Memory B cell (primary cell): ENCODE measurements around the gene LIPM.
A peak's percentile ranks its signal among the peaks of the same experiment; 100 is the strongest.

Source experiments
- ATAC-seq: fragments of 150-1000 bp; cut with Tn5 transposase; 2 replicates; pipeline ENCODE4 v1.10.0; 2021; ENCODE audit warnings: low read depth, mild to moderate bottlenecking, moderate library complexity
- DNase-seq, 2 donors: peaks; one replicate each; pipeline ENCODE4 v3.0.0; 2022; ENCODE audit warnings: low spot score in 2 of 2
- H3K27ac Mint-ChIP-seq: one replicate; pipeline ENCODE4 v1.8.0; 2022; ENCODE audit warnings: mild to moderate bottlenecking, moderate library complexity, mixed read lengths
- H3K27me3 Mint-ChIP-seq: one replicate; pipeline ENCODE4 v1.8.0; 2022; ENCODE audit warnings: mixed read lengths
- H3K36me3 Mint-ChIP-seq: one replicate; pipeline ENCODE4 v1.8.0; 2022; ENCODE audit warnings: mild to moderate bottlenecking, mixed read lengths
- H3K4me1 Mint-ChIP-seq: one replicate; pipeline ENCODE4 v1.8.0; 2022; ENCODE audit warnings: mixed read lengths
- H3K4me3 Mint-ChIP-seq: one replicate; pipeline ENCODE4 v1.8.0; 2022; ENCODE audit warnings: mild to moderate bottlenecking, moderate library complexity, mixed read lengths
- H3K9me3 Mint-ChIP-seq: one replicate; pipeline ENCODE4 v1.8.0; 2022; ENCODE audit warnings: mixed read lengths

LIPM gene

GRCh38 chr10:88786032-88786770 is 16.3 kb upstream of the LIPM start:
- ATAC-seq (no peak), DNase-seq (no peak)
- H3K9me3 Mint-ChIP-seq, result no peaks in the 10 kb centered on the region
- H3K27ac Mint-ChIP-seq, result no peak overlapping the region
- no peaks in the 10 kb centered on the region for H3K27me3 Mint-ChIP-seq
- H3K36me3 Mint-ChIP-seq, result no peaks in the 10 kb centered on the region
- no peaks in the 10 kb centered on the region for H3K4me1 Mint-ChIP-seq
- no peak overlapping the region for H3K4me3 Mint-ChIP-seq

- H3K27ac Mint-ChIP-seq, result no peak overlapping the region
- no peaks in the 10 kb centered on the region for H3K36me3 Mint-ChIP-seq
- no peak overlapping the region for H3K4me3 Mint-ChIP-seq
- H3K4me1 Mint-ChIP-seq, result no peaks in the 10 kb centered on the region
- no peaks in the 10 kb centered on the region for H3K27me3 Mint-ChIP-seq
- DNase-seq, result no peak
- no peaks in the 10 kb centered on the region for H3K9me3 Mint-ChIP-seq
- ATAC-seq, result no peak
Observed at GRCh38 chr10:88787463-88787862, 15.1 kb upstream of the LIPM start.

DNA sequence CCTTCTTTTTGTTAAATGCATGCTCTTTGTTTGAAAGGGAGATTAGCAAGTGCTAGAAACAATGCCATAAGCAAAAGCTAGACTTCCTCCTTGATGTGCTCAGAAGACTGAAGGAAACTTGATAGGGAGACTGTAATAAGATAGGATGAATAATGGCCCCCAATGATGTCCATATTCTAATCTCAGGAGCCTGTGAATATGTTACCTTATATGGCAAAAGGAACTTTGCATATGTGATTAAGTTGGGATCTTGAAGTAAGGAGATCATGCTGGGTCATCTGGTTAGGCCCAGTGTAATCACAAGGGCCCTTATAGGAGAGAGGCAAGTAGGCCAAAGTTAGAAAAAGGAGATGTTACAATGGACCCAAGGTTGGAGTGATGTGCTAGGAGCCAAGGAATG is 13.6 kb upstream of the LIPM start:
- no peaks in the 10 kb centered on the region for H3K9me3 Mint-ChIP-seq
- H3K27ac Mint-ChIP-seq, result no peak overlapping the region
- no peaks in the 10 kb centered on the region for H3K36me3 Mint-ChIP-seq

GRCh38 chr10:88791924-88792323 is 10.6 kb upstream of the LIPM start:
- Mint-ChIP-seq H3K4me3 (no peak overlapping the region), H3K4me1 (no peaks in the 10 kb centered on the region), H3K27ac (no peak overlapping the region), H3K9me3 (no peaks in the 10 kb centered on the region), H3K27me3 (peaks cover 1% of the 10 kb centered on the region), H3K36me3 (no peaks in the 10 kb centered on the region)
- DNase-seq (peak in 1 of 2 donors; percentile 5), ATAC-seq (peak; percentile 42)

More for the DNA sequence above, 13.6 kb upstream of the LIPM start:
- ATAC-seq (no peak), DNase-seq (no peak)
- no peak overlapping the region for H3K4me3 Mint-ChIP-seq
- H3K4me1 Mint-ChIP-seq, result no peaks in the 10 kb centered on the region
- no peaks in the 10 kb centered on the region for H3K27me3 Mint-ChIP-seq

DNA sequence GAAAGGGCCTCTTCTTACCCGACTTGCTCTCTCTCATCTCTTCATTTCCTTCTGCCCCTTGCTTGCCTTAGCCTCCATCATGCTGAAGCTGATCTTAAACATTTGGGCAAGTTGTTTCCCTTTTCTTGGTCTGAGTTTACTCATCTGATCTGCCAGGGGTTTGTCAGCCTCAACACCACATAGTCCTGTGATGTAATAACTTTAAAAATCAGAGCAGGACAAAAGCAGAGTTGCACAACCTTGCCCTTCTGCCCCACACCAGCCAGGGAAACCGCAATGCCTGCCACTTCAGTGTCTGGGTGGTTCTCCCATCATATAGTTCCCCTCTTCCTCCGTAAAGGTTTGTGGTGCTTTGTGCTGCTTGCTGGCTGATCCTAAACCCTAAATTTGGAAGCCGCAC is 9.9 kb upstream of the LIPM start:
- no peaks in the 10 kb centered on the region for H3K9me3 Mint-ChIP-seq
- H3K27me3 Mint-ChIP-seq, result peaks cover 1% of the 10 kb centered on the region
- no peak overlapping the region for H3K4me3 Mint-ChIP-seq
- DNase-seq (no peak), ATAC-seq (no peak)
- H3K4me1 Mint-ChIP-seq, result no peaks in the 10 kb centered on the region
- no peaks in the 10 kb centered on the region for H3K36me3 Mint-ChIP-seq
- H3K27ac Mint-ChIP-seq, result no peak overlapping the region

DNA sequence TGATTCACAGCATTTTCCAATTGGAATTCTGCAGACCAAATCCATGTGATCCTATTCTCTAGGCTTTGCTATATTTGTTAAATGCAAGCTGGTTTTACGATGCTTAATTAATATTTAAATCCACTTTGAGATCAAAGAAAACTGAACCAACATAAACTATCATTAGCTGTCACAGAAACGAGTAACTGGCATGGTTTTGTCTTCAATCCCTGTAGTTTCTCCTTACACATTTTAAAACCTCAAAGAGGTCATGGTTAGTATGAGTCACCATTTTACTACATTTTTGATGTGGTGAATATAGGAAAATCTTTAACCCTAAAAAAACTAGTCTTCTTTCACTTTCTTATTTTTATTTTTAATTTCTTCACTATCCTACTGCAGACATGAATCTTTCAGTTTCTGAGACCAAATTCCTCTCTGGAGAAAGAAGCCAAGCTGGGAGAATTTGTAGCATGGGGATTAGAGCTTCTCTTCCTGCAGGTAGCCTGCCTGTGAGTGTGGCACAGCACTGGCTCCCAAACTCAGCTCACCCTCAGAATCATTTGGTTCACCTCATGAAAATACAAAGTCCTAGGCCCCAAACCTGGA is 8.7 kb upstream of the LIPM start:
- Mint-ChIP-seq H3K27ac (no peak overlapping the region), H3K4me1 (no peaks in the 10 kb centered on the region), H3K36me3 (no peaks in the 10 kb centered on the region), H3K9me3 (no peaks in the 10 kb centered on the region), H3K27me3 (peaks cover 4% of the 10 kb centered on the region), H3K4me3 (no peak overlapping the region)
- ATAC-seq, result no peak
- no peak for DNase-seq

DNA sequence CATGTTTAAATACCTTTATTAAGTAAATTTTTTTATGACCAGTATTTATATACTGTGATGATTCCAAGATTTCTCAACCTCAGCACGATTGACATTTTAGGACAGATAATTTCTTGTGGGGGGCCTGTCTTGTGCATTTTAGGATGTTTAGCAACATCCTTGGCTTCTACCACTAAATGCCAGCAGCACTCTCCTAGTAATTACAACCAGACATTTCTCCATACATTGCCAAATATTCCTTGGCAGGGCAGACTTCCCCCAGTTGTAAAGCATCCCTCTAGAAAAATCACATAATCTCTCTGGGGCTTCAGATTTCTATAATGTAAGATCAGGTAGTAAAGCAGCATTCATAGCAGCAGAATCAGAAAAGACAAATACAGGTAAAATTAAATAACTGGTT is 7.8 kb upstream of the LIPM start:
- no peak for DNase-seq
- no peaks in the 10 kb centered on the region for H3K9me3 Mint-ChIP-seq
- peaks cover 4% of the 10 kb centered on the region for H3K27me3 Mint-ChIP-seq
- no peaks in the 10 kb centered on the region for H3K4me1 Mint-ChIP-seq
- no peak for ATAC-seq
- H3K4me3 Mint-ChIP-seq, result no peak overlapping the region
- H3K36me3 Mint-ChIP-seq, result no peaks in the 10 kb centered on the region
- H3K27ac Mint-ChIP-seq, result no peak overlapping the region

DNA sequence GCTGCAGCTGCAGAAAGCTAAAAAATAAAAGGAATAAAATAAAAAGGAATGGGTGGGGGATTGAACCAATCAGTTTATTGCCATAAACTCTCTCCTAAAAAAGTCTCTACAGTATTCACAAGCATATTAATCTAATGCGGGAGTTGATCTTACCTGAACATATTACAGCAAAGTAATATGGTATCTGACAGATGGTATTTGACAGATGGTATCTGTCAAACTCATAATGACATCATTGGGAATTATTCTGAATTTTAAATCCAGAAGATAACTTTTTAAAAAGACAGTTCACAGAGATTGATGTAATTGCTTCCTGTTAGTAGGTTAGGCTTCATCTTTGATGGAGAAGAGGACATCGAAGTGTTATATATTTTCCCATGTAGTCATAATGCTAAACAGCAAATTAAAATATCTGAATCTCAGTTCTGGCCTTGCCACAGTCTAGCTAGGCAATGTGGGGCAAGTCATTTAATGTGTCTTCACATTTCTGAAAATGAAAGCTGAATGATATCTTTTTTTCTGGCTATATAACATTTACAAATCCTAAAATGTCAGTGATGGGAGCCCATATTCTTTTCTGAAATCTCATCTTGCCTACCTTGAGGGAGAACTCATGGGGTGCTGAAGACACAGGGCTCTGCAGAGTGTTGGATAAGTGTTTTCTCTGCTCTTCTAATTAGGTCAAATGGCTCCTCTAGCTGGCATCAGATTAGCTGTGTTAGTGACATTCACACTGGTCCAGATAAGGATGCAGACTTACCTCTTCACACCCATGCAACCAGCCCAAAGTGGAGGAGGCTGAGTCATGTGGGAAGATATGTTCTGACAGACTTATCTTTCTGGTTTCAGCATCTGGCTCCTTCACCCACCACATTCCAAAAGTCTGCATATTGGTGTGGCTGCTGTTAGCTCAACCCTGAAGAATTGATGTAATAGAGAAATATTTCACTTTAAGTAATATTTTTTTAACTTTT is 2.1 kb upstream of the LIPM start:
- H3K36me3 Mint-ChIP-seq, result no peaks in the 10 kb centered on the region
- H3K4me1 Mint-ChIP-seq, result no peaks in the 10 kb centered on the region
- DNase-seq (no peak), ATAC-seq (no peak)
- no peak overlapping the region for H3K27ac Mint-ChIP-seq
- no peaks in the 10 kb centered on the region for H3K9me3 Mint-ChIP-seq
- peaks cover 4% of the 10 kb centered on the region for H3K27me3 Mint-ChIP-seq
- no peak overlapping the region for H3K4me3 Mint-ChIP-seq

GRCh38 chr10:88803641-88804040 is 1.1 kb downstream of the LIPM start:
- Mint-ChIP-seq H3K36me3 (no peaks in the 10 kb centered on the region), H3K9me3 (no peaks in the 10 kb centered on the region), H3K27ac (no peak overlapping the region), H3K4me1 (no peaks in the 10 kb centered on the region), H3K4me3 (no peak overlapping the region), H3K27me3 (no peaks in the 10 kb centered on the region)
- DNase-seq, result no peak
- no peak for ATAC-seq

GRCh38 chr10:88804083-88804812 is 1.7 kb downstream of the LIPM start:
- no peak overlapping the region for H3K27ac Mint-ChIP-seq
- ATAC-seq (no peak), DNase-seq (no peak)
- no peaks in the 10 kb centered on the region for H3K9me3 Mint-ChIP-seq
- H3K4me3 Mint-ChIP-seq, result no peak overlapping the region
- no peaks in the 10 kb centered on the region for H3K4me1 Mint-ChIP-seq
- H3K36me3 Mint-ChIP-seq, result no peaks in the 10 kb centered on the region
- no peaks in the 10 kb centered on the region for H3K27me3 Mint-ChIP-seq

- no peak overlapping the region for H3K27ac Mint-ChIP-seq
- no peaks in the 10 kb centered on the region for H3K27me3 Mint-ChIP-seq
- ATAC-seq (no peak), DNase-seq (no peak)
- H3K9me3 Mint-ChIP-seq, result no peaks in the 10 kb centered on the region
- no peak overlapping the region for H3K4me3 Mint-ChIP-seq
- H3K4me1 Mint-ChIP-seq, result no peaks in the 10 kb centered on the region
- no peaks in the 10 kb centered on the region for H3K36me3 Mint-ChIP-seq
Observed at GRCh38 chr10:88805361-88805760, 2.8 kb downstream of the LIPM start.

DNA sequence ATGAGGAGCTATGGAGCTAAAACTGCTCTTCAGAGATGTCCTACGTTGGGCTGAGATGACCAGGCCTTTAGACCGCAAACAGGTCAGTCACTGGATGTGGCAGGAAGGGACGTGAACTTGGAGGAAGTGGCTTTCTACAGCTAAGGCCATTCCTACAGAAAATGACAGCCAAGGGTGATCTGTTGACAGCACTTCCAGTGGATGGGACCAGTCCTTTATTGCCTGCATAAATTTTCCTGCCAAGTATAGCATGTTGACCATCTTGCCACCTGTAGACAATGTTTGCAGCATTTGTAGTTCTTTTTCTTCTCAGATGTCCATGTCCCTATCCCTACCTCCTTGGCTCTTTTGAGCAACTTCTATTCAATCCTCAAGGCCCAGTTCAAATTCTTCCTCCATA is 3.4 kb downstream of the LIPM start:
- Mint-ChIP-seq H3K4me1 (no peaks in the 10 kb centered on the region), H3K27me3 (no peaks in the 10 kb centered on the region), H3K27ac (no peak overlapping the region), H3K9me3 (no peaks in the 10 kb centered on the region), H3K36me3 (no peaks in the 10 kb centered on the region), H3K4me3 (no peak overlapping the region)
- DNase-seq (no peak), ATAC-seq (no peak)

DNA sequence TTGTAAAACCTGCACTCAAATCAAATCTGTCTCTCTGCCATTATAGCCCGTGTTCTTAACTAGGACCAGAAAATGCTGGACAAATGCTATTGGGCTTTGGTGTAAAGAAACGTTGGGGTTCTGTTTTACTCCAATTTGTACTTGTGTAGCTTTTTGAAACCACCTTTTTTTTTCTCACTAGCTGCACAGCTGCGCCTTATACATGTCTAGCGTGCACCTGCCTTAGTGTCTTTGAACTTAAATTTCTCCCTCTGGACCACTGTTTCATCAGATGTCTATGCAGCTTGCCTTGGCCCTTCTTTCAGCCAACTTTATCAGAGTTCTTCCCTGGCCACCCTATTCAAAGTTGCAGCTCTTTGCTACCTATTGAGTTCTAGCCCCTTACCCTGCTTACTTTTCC is 7.1 kb downstream of the LIPM start:
- Mint-ChIP-seq H3K4me1 (no peaks in the 10 kb centered on the region), H3K4me3 (no peak overlapping the region), H3K27me3 (no peaks in the 10 kb centered on the region), H3K9me3 (no peaks in the 10 kb centered on the region), H3K27ac (no peak overlapping the region), H3K36me3 (no peaks in the 10 kb centered on the region)
- ATAC-seq, result no peak
- no peak for DNase-seq
